Renal cortex interstitium (tissue), 11 donors: Measurements from ENCODE around the gene THAP9. TPM values are rescaled to one million over a fixed set of nuclear protein-coding genes. Genes with fewer than 3 reads are reported as not detected.

Experiments
- DNase-seq, 11 donors: peaks; one replicate each; pipeline ENCODE4 v3.0.0-alpha.2; 2013; ENCODE audit warnings: low read depth in 9 of 11, low spot score in 4 of 11; ENCODE audit errors: extremely low read depth in 1 of 11
- polyA plus RNA-seq, 3 donors: library from polyadenylated mRNA; unstranded; fragments of 120-200 nt; gene quantifications; one replicate each; pipeline ENCODE4 v1.2.1, GENCODE V29; 2013; ENCODE audit not compliant: insufficient read length in 3 of 3

THAP9 gene
- polyA plus RNA-seq, 3 donors = 8.3 to 13.0 (median 11.7) TPM

- no peak for DNase-seq
Observed at GRCh38 chr4:82939414-82939813, 38.9 kb downstream of the THAP9 start.

- DNase-seq = no peak
Observed at GRCh38 chr4:82947498-82947897, 47.0 kb downstream of the THAP9 start.

GRCh38 chr4:82948647-82949204, 48.2 kb downstream of the THAP9 start:
- no peak for DNase-seq

- no peak for DNase-seq
Observed at GRCh38 chr4:82951196-82951595, 50.7 kb downstream of the THAP9 start.

GRCh38 chr4:82954212-82954611, 53.7 kb downstream of the THAP9 start:
- DNase-seq = no peak

GRCh38 chr4:82957045-82957444, 56.5 kb downstream of the THAP9 start:
- DNase-seq = no peak

- no peak for DNase-seq
Observed at GRCh38 chr4:82965763-82966162, 65.2 kb downstream of the THAP9 start.

GRCh38 chr4:82968972-82969371, 68.4 kb downstream of the THAP9 start:
- no peak for DNase-seq

GRCh38 chr4:82969414-82969813, 68.9 kb downstream of the THAP9 start:
- DNase-seq = no peak

Other genes starting within 250 kb of the THAP9 start
- gene SCD5, start 101.9 kb upstream of the THAP9 start, polyA plus RNA-seq = 10 to 100 TPM; 33.8 to 46.9 (median 40.1) TPM
- 100 to 1,000 TPM; 221 to 267 (median 235) TPM for gene SEC31A, start 9.6 kb upstream of the THAP9 start, polyA plus RNA-seq
- 10 to 100 TPM; 13.8 to 18.1 (median 14.7) TPM for gene LIN54, start 110.1 kb downstream of the THAP9 start, polyA plus RNA-seq
- gene COPS4, start 134.4 kb downstream of the THAP9 start, polyA plus RNA-seq = 10 to 100 TPM; 76.6 to 80.9 (median 76.7) TPM
- 1 to 10 TPM; 2.2 to 4.2 (median 3.4) TPM for gene PLAC8, start 214.0 kb downstream of the THAP9 start, polyA plus RNA-seq